Amniotic stem cell (primary cell): ENCODE measurements around the gene GRIK4.
"Not testable (repeated sequence)": the region's sequence is repeated elsewhere in the genome, so short reads cannot be mapped to it uniquely, and the experiment has no call there.

Experiments
- DNase-seq: peaks from one replicate; lab custom pipeline; 2025; lab: John Stamatoyannopoulos, UW

GRIK4 gene

GRCh38 chr11:120608760-120609211 lies 97.2 kb downstream of the GRIK4 start:
- DNase-seq = no peak

GRCh38 chr11:120610111-120610510 lies 98.6 kb downstream of the GRIK4 start:
- DNase-seq = no peak

- no peak for DNase-seq
Measured at GRCh38 chr11:120611581-120611980, 100.0 kb downstream of the GRIK4 start.

GRCh38 chr11:120612513-120613263 lies 101.1 kb downstream of the GRIK4 start:
- no peak for DNase-seq

GRCh38 chr11:120613264-120614226 lies 102.0 kb downstream of the GRIK4 start:
- DNase-seq = no peak

- DNase-seq = no peak
Measured at GRCh38 chr11:120615391-120615790, 103.8 kb downstream of the GRIK4 start.

- DNase-seq = no peak
Measured at GRCh38 chr11:120618399-120618798, 106.9 kb downstream of the GRIK4 start.

- DNase-seq = no peak
Measured at GRCh38 chr11:120622189-120622875, 110.8 kb downstream of the GRIK4 start.

GRCh38 chr11:120624992-120625391 lies 113.4 kb downstream of the GRIK4 start:
- not testable (repeated sequence) for DNase-seq

- DNase-seq = no peak
Measured at GRCh38 chr11:120625565-120625964, 114.0 kb downstream of the GRIK4 start.

GRCh38 chr11:120626791-120627190 lies 115.2 kb downstream of the GRIK4 start:
- DNase-seq = no peak

GRCh38 chr11:120627327-120628163 lies 116.0 kb downstream of the GRIK4 start:
- DNase-seq = no peak

- DNase-seq = no peak
Measured at GRCh38 chr11:120629407-120630080, 118.0 kb downstream of the GRIK4 start.

GRCh38 chr11:120630122-120630521 lies 118.6 kb downstream of the GRIK4 start:
- DNase-seq = no peak

- no peak for DNase-seq
Measured at GRCh38 chr11:120632579-120632978, 121.0 kb downstream of the GRIK4 start.

- no peak for DNase-seq
Measured at GRCh38 chr11:120633616-120634393, 122.3 kb downstream of the GRIK4 start.

GRCh38 chr11:120634706-120635105 lies 123.2 kb downstream of the GRIK4 start:
- no peak for DNase-seq

- DNase-seq = no peak
Measured at GRCh38 chr11:120635136-120635810, 123.7 kb downstream of the GRIK4 start.

GRCh38 chr11:120637131-120637530 lies 125.6 kb downstream of the GRIK4 start:
- no peak for DNase-seq
